Hepatic stellate cell (primary cell): ENCODE results near the gene ADCY5.
A peak's percentile ranks its signal among the peaks of the same experiment; 100 is the strongest.

Experiments
- DNase-seq: peaks from one replicate; pipeline ENCODE4 v3.0.0; 2011; ENCODE audit warnings: low spot score

Gene ADCY5

GRCh38 chr3:123367467-123368154 is 81.3 kb downstream of the ADCY5 start:
- no peak for DNase-seq

- no peak for DNase-seq
These were observed 83.3 kb downstream of the ADCY5 start for GRCh38 chr3:123365450-123366143.

- DNase-seq, result no peak
These were observed 87.8 kb downstream of the ADCY5 start for GRCh38 chr3:123361071-123361470.

- DNase-seq, result no peak
These were observed 91.6 kb downstream of the ADCY5 start for GRCh38 chr3:123357275-123357674.

GRCh38 chr3:123353850-123354233 is 95.0 kb downstream of the ADCY5 start:
- no peak for DNase-seq

- no peak for DNase-seq
These were observed 95.6 kb downstream of the ADCY5 start for GRCh38 chr3:123353227-123353849.

- DNase-seq, result no peak
These were observed 96.7 kb downstream of the ADCY5 start for GRCh38 chr3:123352134-123352554.

- DNase-seq, result no peak
These were observed 97.4 kb downstream of the ADCY5 start for GRCh38 chr3:123351501-123351900.

- DNase-seq, result no peak
These were observed 97.9 kb downstream of the ADCY5 start for GRCh38 chr3:123350971-123351370.

GRCh38 chr3:123349566-123350435 is 99.1 kb downstream of the ADCY5 start:
- no peak for DNase-seq

- no peak for DNase-seq
These were observed 99.7 kb downstream of the ADCY5 start for GRCh38 chr3:123349201-123349535.

GRCh38 chr3:123348471-123349200 is 100.3 kb downstream of the ADCY5 start:
- DNase-seq, result no peak

GRCh38 chr3:123347691-123348264 is 101.1 kb downstream of the ADCY5 start:
- DNase-seq, result no peak

- no peak for DNase-seq
These were observed 101.7 kb downstream of the ADCY5 start for GRCh38 chr3:123347205-123347604.

GRCh38 chr3:123346021-123346420 is 102.9 kb downstream of the ADCY5 start:
- DNase-seq, result no peak

GRCh38 chr3:123344907-123345594 is 103.8 kb downstream of the ADCY5 start:
- DNase-seq, result no peak

- DNase-seq, result peak; percentile 82
These were observed 104.5 kb downstream of the ADCY5 start for GRCh38 chr3:123344175-123344906.

GRCh38 chr3:123343296-123344174 is 105.4 kb downstream of the ADCY5 start:
- DNase-seq, result no peak

GRCh38 chr3:123342631-123343080 is 106.2 kb downstream of the ADCY5 start:
- no peak for DNase-seq
